Astrocyte of the hippocampus (primary cell): ENCODE results near the gene SLC9A1.
A peak's percentile ranks its signal among the peaks of the same experiment; 100 is the strongest.

Experiments
- DNase-seq: peaks from one replicate; pipeline ENCODE4 v3.0.0; 2011; ENCODE audit warnings: low read depth, low spot score

Gene SLC9A1

GRCh38 chr1:27102707-27103468 is 52.0 kb downstream of the SLC9A1 start:
- DNase-seq = peak; percentile 86

GRCh38 chr1:27102134-27102706 is 52.7 kb downstream of the SLC9A1 start:
- no peak for DNase-seq

GRCh38 chr1:27101696-27102095 is 53.2 kb downstream of the SLC9A1 start:
- DNase-seq = no peak

GRCh38 chr1:27101054-27101491 is 53.9 kb downstream of the SLC9A1 start:
- no peak for DNase-seq

- no peak for DNase-seq
Measured at GRCh38 chr1:27100335-27101053, 54.4 kb downstream of the SLC9A1 start.

GRCh38 chr1:27099587-27100334 is 55.2 kb downstream of the SLC9A1 start:
- peak; percentile 81 for DNase-seq

GRCh38 chr1:27099135-27099586 is 55.8 kb downstream of the SLC9A1 start:
- peak; percentile 65 for DNase-seq

- no peak for DNase-seq
Measured at GRCh38 chr1:27098431-27099134, 56.3 kb downstream of the SLC9A1 start.

- peak; percentile 87 for DNase-seq
Measured at GRCh38 chr1:27097484-27097917, 57.4 kb downstream of the SLC9A1 start.

- DNase-seq = no peak
Measured at GRCh38 chr1:27095576-27095975, 59.3 kb downstream of the SLC9A1 start.

GRCh38 chr1:27092888-27093287 is 62.0 kb downstream of the SLC9A1 start:
- DNase-seq = no peak

- DNase-seq = no peak
Measured at GRCh38 chr1:27090911-27091310, 64.0 kb downstream of the SLC9A1 start.

- DNase-seq = no peak
Measured at GRCh38 chr1:27087371-27088220, 67.3 kb downstream of the SLC9A1 start.

GRCh38 chr1:27086628-27087027 is 68.3 kb downstream of the SLC9A1 start:
- DNase-seq = no peak

GRCh38 chr1:27086026-27086425 is 68.9 kb downstream of the SLC9A1 start:
- DNase-seq = no peak

- DNase-seq = no peak
Measured at GRCh38 chr1:27084107-27084506, 70.8 kb downstream of the SLC9A1 start.

- DNase-seq = no peak
Measured at GRCh38 chr1:27077968-27078367, 77.0 kb downstream of the SLC9A1 start.

- DNase-seq = no peak
Measured at GRCh38 chr1:27076803-27077202, 78.1 kb downstream of the SLC9A1 start.

GRCh38 chr1:27074175-27074780 is 80.6 kb downstream of the SLC9A1 start:
- DNase-seq = no peak

- peak; percentile 19 for DNase-seq
Measured at GRCh38 chr1:27071049-27071416, 83.9 kb downstream of the SLC9A1 start.
